GM21367 (cell line): ENCODE results near the gene NARS2.
"Not testable (repeated sequence)": the region's sequence is repeated elsewhere in the genome, so short reads cannot be mapped to it uniquely, and the experiment has no call there.

Source experiments
- ATAC-seq: cut with Tn5 transposase; IDR thresholded peaks from one replicate; pipeline ENCODE4 v1.9.1; 2021; ENCODE audit not compliant: unreplicated experiment

Gene NARS2

DNA sequence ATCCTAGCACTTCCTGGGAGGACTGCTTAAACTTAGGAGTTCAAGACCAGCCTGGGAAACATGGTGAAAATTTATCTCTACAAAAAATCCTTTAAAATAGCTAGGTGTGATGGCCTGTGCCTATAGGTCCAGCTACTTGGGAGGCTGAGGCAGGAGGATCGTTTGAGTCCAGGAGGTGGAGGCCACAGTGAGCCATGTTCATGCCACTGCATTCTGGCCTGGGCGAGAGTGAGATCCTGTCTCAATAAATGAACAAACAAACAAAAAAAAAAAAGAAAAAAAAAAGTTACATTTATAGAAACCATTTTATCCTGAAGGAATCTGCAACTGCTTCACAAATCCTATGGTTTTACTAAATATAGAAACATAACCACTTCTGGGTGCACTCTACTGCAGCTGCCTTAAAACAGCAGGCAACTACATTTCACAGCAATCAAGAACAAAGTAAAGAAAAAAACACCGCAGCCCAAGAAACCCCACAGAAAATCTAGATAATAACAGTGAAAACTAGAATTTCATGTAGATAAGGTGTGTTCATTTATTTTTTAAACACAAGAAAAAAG lies 81.2 kb downstream of the NARS2 start:
- no peak for ATAC-seq

GRCh38 chr11:78492973-78493372 lies 81.7 kb downstream of the NARS2 start:
- ATAC-seq: no peak

GRCh38 chr11:78489184-78489583 lies 85.5 kb downstream of the NARS2 start:
- no peak for ATAC-seq

- ATAC-seq: no peak
These were observed 96.1 kb downstream of the NARS2 start for GRCh38 chr11:78478536-78478935.

DNA sequence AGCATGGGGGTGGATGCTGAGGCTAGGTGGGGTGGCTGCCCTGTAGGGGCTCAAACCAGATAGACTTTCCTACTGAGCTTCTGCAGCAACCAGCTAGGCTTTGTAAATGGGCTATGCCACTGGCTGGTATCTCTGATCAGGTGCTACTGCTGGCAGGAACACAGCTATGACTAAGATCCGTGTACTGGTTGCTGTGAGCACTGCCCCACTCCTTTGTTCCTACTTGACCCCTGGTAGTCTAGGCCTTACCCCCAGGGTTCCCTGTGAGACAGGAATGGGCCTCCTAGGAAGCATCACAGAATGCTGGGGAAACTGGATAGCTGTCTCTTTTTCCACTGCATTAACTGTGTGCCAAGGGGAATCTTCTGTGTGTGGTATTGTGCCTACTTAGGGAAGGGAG lies 98.6 kb downstream of the NARS2 start:
- ATAC-seq: no peak

DNA sequence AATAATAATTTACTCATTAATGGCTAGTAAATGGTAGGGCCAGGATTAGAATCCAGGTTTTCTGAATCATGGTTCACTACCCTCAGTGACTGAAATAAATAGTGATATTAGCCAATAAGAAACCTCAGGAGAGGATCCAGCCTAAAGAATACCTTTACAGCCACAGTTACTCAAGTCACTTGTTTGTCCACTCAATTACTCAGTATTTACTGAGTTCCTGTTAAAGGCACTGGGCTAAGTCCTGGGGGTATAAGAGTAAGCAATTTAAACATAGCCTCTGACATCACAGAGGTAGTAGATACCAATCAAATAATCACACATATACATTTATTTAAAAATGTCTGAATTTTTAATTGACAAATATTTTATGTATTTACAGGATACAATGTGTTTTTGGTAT lies 100.2 kb downstream of the NARS2 start:
- no peak for ATAC-seq

- ATAC-seq: no peak
These were observed 101.8 kb downstream of the NARS2 start for GRCh38 chr11:78472905-78473304.

DNA sequence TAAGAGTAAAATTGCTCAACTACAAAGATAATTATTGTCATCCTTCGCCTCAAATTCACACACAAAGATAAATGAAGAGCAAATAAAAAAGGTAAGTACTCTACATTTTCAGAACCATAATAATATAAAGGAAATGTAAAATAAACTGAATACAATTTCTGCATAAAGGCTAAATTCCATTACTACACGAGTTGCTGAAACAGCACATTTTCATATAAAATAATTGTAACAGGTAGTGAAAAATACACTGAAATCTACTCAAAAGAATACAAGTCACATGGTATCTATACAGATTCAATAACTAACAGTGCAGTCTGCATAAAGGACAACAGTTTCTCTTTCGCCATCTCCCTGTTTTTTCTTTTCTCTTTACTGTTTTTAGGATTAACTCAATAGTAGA lies 102.3 kb downstream of the NARS2 start:
- ATAC-seq: no peak

GRCh38 chr11:78470861-78471442 lies 103.7 kb downstream of the NARS2 start:
- ATAC-seq: no peak

DNA sequence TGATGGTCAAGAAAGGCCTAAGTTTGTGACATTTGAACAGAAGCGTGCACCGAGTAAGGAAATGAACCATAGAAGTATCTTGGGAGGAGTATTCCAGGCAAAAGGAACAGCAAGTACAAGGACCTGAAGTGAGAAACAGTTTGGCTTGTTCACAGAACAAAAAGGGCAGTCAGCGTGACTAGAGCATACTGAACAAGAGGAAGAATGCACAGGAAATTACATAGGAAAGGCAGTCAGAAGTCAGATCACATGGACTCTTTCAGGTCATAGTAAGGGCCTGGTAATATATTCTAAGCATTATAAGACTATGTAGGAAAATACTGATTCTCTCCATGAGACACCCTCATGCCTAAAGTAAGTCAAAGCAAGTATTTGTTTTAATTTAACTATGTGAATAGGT lies 104.8 kb downstream of the NARS2 start:
- no peak for ATAC-seq

DNA sequence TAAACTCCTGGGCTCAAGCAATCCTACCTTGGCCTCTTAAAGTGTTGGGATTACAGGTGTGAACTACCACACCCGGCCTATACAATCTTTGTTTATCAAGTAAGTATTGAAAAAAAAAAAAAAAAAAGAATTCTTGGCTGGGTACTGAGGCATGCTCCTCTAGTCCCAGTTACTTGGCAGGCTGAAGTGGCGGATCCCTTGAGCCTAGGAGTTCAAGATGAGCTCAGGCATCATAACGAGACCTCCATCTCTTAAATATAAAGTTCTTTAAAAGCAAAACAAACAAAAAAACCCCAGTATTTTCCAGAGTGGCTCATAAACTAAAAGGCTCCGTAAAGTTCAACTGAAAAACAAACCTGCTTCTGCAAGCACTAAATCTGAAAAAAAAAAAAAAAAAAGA lies 106.7 kb downstream of the NARS2 start:
- no peak for ATAC-seq

GRCh38 chr11:78467370-78467769 lies 107.3 kb downstream of the NARS2 start:
- ATAC-seq: no peak

GRCh38 chr11:78465169-78465942 lies 109.3 kb downstream of the NARS2 start:
- peak; percentile 99 for ATAC-seq

DNA sequence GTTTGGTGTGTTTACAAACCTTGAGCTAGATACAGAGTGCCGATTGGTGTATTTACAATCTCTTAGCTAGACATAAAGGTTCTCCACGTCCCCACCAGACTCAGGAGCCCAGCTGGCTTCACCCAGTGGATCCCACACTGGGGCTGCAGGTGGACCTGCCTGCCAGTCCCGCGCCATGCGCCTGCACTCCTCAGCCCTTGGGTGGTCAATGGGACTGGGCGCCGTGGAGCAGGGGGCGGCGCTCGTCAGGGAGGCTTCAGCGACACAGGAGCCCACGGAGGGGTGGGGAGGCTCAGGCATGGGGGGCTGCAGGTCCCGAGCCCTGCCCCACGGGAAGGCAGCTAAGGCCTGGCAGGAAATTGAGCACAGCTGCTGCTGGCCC lies 109.9 kb downstream of the NARS2 start:
- not testable (repeated sequence) for ATAC-seq

- ATAC-seq: no peak
These were observed 114.2 kb downstream of the NARS2 start for GRCh38 chr11:78460471-78460870.

- no peak for ATAC-seq
These were observed 114.9 kb downstream of the NARS2 start for GRCh38 chr11:78459738-78460137.

DNA sequence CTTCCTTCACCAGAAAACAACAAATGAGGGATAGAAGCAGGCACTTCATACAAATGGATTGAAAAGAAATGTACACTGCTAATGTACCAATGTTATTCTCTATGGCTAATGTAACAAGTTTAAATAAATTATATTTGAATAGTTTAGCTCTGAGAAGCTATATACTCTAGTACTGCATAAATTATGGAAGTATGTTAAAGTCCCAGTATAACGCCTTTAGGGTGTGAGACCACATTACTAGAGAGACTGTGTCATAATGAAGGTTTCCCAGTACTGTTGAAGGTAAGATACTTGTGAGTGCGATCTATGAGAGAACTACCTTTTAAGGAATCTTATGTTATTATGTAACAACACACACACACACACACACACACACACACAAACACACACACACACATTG lies 117.2 kb downstream of the NARS2 start:
- no peak for ATAC-seq

DNA sequence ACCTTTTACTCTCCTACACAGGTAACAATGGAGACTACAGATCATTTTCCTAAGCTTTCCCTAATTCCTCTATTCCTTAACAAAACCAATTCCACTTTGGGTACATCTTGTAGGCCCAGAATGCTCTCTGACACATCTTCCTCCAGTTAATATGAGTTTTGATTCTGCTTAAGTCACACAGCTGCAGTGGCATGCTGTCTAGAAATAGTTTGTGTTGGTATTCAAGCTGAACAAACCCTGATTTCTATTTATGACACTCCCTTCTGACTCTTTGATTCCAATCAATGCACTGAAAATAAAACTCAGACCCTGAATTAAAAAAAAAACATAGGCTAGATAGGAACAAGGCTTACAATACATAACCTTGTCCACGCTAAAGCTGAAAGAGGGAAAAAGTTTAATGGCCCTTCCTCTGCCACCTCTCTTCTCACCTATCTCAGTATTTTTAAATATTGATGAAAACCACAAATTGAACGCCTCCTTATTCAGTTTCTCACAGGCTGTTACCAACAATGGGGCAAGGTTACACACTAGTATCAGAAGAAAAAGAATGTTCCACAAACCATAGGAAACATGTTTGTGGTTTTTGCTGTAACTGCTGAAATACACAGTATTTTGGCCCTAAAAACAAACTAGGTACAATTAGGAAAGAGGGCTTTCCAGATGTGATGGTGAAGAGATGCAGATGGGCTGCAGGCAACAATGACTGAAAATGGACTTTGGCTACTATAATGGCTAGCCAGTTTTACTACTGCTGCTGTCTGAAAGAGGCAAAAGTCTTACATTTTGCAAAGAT lies 121.3 kb downstream of the NARS2 start:
- ATAC-seq: no peak

DNA sequence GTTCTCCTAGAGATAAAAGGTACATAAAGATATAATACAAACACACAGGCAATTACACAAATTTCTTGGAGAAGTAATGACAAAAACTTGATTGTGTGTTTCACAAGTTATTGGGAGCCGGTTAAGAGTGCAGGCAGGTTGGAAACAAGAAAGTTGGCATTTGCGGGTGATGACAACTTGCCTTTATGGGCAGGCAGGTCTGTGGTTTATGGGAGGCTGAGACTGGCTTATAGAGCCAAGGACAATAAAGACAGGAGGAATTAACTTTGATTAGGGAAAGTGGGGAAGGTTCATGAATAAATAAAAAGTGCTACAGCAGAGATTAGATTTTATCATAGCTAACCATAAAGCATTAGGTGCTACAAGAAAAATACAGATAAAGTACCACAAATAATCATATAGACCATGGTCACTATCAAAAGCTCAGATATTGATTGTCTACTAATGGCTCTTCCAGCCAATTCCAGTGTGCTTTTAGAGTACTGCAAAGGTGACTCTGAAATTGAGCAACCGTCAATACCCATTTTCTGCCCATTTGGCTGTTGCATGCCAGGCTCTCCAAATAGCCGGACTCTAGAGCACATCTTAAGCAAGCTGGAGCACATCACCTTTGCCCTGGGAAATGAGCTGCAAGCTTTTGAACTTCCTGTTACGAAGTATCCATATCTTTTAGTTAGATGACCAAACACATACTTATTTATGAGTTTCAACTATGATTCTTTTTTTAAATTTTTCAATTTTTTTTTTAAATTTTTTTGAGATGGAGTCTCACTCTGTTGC lies 123.1 kb downstream of the NARS2 start:
- no peak for ATAC-seq

DNA sequence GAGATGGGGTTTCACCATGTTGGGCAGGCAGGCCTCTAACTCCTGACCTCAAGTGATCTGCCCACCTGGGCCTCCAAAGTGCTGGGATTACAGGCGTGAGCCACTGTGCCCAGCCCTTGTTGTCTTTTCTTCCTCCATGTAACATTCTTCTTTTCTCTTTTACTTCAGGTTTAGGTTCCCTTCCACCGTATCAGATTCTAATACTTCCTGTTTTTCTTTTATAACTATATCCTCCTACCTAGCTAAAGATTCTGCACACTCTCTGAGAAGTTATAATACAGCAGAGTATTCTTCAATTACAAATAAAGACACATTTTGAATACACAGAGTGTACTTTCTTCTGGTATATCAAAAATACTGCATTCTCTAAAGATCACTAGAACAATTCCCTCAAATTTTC lies 123.8 kb downstream of the NARS2 start:
- no peak for ATAC-seq

- no peak for ATAC-seq
These were observed 124.8 kb downstream of the NARS2 start for GRCh38 chr11:78449866-78450265.
